GM19397 (cell line): Measurements from ENCODE around the gene SLC25A45.

Source experiments
- ATAC-seq: cut with Tn5 transposase; IDR thresholded peaks from one replicate; pipeline ENCODE4 v1.9.1; 2021; ENCODE audit warnings: mild to moderate bottlenecking, moderate library complexity; ENCODE audit not compliant: unreplicated experiment

The SLC25A45 gene

DNA sequence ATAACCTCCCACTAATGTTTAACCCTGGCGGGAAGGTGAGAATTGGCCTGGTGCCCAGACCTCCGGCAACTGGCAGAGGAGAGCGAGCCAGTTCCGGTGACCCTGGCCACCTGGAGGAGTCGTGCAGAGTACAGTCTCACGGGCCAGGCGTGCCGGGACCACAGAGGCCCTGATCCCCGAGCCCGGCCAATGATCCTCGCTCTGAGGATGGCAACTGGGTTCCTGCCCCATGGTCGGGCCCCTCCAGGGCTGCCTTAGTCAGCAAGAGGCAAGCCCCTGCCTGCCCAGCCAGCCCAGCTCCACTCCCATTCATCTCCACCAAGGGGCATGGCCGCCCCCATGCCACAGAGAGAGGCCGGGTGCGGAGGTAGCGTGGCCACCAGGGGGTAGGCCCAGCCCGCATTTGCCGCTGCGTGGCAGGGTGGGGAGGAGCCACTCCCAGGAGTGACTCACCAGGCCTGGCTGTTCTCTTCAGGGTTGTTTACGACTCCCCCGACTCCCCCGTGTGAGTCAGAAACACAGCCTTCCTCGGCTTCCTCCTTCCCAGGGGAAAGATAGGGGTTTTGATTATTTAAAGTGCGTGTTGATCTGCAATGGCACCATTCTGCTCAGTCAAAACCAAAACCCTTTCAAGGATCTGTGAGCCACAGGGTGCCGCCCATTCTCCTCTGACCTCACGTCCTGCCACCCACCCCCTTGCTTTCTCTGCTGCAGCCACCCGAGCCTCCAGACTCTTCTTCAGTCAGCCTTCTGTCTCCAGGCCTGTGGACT is at the start of gene SLC25A45:
Gene SLC25A45 (minus strand): TSS at position 614 of the 771 bp plus-strand sequence. CDS start 695 bp downstream, outside the sequence.
- peak; percentile 60 for ATAC-seq

DNA sequence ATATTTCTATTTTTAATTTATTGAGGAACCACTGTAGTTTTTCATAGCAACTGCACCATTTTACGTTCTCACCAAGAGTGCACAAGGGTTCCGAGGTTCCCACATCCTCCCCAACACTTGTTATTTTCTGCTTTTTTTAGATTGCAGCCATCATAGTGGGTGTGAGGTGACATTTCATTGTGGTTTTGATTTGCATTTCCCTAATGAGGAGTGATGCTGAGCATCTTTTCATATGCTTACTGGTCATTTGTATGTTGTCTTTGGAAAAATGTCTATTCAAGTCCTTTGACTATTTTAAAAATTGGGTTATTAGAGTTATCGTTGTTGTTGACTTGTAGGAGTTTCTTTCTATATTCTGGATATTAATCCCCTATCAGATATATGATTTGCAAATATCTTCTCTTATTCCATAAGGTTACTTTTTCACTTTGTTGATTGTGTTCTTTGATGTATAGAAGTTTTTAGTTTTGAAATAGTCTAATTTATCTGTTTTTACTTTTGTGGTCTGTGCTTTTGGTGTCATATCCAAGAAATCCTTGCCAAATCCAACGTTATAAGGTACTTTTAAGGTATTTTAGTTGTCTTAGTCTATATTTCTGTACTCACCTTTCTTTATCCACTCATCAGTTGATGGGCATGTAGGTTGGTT is 49.1 kb upstream of the SLC25A45 start:
- ATAC-seq: no peak

- no peak for ATAC-seq
Observed at GRCh38 chr11:65430406-65431217, 48.2 kb upstream of the SLC25A45 start.

GRCh38 chr11:65429724-65430405 is 47.4 kb upstream of the SLC25A45 start:
- ATAC-seq: no peak

DNA sequence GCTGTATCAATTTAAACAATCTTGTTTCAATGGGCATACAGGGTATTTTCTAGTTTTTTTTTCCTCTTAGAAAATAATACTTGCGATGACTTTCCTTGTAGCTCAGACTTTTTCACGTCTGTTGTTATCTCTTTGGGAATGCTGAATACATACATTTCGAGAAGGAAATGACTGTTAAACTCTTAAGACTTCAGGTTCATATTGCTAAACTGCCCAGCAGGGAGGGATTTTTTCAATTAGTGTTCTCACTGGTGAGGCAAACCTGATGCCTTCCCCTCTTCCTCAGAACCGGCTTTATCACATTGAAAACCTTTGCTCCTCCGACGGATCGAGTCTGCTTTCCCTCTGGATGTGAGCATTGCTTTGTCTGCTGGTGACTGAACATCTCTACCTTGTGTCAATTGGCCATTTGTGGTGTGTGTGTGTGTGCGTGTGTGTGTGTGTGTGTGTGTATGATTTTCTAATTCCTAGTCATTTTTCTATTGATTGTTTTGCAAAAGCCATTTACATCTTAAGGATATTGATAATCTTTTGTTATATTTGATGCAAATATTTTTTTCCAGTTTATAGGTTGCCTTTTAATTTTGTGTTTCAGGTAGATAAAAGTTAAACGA is 46.7 kb upstream of the SLC25A45 start:
- ATAC-seq: no peak

GRCh38 chr11:65428578-65429067 is 46.2 kb upstream of the SLC25A45 start:
- ATAC-seq: no peak

DNA sequence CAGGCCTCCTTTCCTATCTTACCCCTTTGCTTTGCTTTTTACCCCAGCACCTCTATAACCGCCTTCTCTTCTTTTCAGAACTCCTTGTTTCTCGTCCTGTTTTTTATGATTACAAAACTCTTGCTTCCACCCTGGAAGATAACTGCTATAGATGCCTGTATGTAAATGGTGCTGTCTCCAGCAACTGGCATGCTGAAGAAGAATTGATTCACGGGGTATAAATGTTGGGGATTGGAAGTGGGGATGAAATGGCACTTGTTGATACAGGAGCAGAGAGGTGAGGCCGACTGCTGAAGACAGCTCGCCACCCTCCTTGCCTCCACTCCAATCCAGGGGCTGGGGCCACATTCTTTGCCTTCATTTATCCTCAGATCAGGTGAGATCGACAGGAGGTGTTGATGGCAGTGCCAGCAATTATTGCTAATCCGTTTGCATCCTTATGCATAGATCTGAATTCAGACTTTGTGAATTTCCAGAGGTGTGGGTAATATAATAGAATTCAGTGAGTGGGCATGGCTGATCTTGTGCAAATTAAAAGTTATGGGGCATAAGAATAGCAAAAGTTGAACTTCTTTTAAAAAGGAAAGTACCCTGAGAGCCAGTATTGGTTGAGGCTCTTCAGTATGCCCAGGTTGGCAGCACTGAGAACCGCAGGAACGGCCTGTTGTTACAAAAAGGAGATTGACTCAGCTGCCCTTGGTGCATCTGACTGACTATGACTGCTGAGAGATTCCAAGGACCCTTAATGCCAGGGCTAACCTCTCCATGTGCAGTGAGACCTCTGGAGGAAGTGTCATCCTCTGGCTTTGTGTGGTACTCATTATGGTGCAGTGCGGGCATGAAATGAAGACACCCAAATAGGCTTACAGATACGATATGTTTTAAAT is 45.5 kb upstream of the SLC25A45 start:
- no peak for ATAC-seq

GRCh38 chr11:65426839-65427690 is 44.6 kb upstream of the SLC25A45 start:
- no peak for ATAC-seq

- ATAC-seq: no peak
Observed at GRCh38 chr11:65425971-65426838, 43.8 kb upstream of the SLC25A45 start.

GRCh38 chr11:65425105-65425970 is 42.9 kb upstream of the SLC25A45 start:
- no peak for ATAC-seq

DNA sequence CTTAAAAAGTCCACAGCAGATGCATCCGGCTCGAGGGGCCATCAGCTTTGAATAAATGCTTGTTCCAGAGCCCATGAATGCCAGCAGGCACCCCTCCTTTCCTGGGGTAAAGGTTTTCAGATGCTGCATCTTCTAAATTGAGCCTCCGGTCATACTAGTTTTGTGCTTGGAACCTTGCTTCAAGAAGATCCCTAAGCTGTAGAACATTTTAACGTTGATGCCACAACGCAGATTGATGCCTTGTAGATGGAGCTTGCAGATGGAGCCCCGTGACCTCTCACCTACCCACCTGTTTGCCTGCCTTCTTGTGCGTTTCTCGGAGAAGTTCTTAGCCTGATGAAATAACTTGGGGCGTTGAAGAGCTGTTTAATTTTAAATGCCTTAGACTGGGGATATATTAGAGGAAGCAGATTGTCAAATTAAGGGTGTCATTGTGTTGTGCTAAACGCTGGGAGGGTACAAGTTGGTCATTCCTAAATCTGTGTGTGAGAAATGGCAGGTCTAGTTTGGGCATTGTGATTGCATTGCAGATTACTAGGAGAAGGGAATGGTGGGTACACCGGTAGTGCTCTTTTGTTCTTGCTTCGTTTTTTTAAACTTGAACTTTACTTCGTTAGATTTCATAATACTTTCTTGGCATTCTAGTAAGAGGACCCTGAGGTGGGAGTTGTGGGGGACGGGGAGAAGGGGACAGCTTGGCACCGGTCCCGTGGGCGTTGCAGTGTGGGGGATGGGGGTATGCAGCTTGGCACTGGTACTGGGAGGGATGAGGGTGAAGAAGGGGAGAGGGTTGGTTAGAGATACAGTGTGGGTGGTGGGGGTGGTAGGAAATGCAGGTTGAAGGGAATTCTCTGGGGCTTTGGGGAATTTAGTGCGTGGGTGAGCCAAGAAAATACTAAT is 42.0 kb upstream of the SLC25A45 start:
- ATAC-seq: no peak

GRCh38 chr11:65423516-65424204 is 41.2 kb upstream of the SLC25A45 start:
- no peak for ATAC-seq

DNA sequence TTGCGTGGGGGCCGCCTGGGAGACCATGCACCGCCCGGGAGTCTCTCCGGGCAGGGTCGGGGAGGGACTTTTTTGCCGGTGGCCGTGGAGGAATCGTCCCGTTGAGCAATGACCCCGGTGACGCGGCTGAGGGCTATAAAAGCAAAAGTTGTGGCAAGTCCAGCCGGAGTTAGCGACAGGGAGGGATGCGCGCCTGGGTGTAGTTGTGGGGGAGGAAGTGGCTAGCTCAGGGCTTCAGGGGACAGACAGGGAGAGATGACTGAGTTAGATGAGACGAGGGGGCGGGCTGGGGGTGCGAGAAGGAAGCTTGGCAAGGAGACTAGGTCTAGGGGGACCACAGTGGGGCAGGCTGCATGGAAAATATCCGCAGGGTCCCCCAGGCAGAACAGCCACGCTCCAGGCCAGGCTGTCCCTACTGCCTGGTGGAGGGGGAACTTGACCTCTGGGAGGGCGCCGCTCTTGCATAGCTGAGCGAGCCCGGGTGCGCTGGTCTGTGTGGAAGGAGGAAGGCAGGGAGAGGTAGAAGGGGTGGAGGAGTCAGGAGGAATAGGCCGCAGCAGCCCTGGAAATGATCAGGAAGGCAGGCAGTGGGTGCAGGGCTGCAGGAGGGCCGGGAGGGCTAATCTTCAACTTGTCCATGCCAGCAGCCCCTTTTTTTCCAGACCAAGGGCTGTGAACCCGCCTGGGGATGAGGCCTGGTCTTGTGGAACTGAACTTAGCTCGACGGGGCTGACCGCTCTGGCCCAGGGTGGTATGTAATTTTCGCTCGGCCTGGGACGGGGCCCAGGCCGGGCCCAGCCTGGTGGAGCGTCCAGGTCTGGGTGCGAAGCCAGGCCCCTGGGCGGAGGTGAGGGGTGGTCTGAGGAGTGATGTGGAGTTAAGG is 40.4 kb upstream of the SLC25A45 start, which contains the start of gene NEAT1:
Gene NEAT1 (plus strand): TSS at position 166 of the 883 bp plus-strand sequence.
- ATAC-seq: peak; percentile 8
